ENCODE results near the gene PTH2R. TPM values are rescaled to one million over a fixed set of nuclear protein-coding genes. Genes with fewer than 3 reads are reported as not detected.
"Not testable (repeated sequence)": the region's sequence is repeated elsewhere in the genome, so short reads cannot be mapped to it uniquely, and the experiment has no call there.

PTH2R gene
- total RNA-seq, 3 donors from 2014 or later: 0.64 to 3.3 (median 1.2) TPM

- Histone ChIP-seq H3K36me3 (no peaks in the 10 kb centered on the region), H3K27ac (no peak overlapping the region), H3K27me3 (no peaks in the 10 kb centered on the region), H3K9me3 (no peaks in the 10 kb centered on the region), H3K4me1 (no peaks in the 10 kb centered on the region), H3K4me3 (no peak overlapping the region)
- TF ChIP-seq POLR2AphosphoS5 (IDR thresholded peaks at IDR 0.05) (no peak), POLR2A (IDR thresholded peaks at IDR 0.05) (no peak), CTCF (IDR thresholded peaks at IDR 0.05) (no peak)
- intact Hi-C loops (cut with DNase I; ENCODE audit: low total_unique reads): no loop called here
- DNase-seq (ENCODE audit: low spot score in 2 of 2): no peak
Observed at GRCh38 chr2:208379192-208379591, 27.4 kb upstream of the PTH2R start.

DNA sequence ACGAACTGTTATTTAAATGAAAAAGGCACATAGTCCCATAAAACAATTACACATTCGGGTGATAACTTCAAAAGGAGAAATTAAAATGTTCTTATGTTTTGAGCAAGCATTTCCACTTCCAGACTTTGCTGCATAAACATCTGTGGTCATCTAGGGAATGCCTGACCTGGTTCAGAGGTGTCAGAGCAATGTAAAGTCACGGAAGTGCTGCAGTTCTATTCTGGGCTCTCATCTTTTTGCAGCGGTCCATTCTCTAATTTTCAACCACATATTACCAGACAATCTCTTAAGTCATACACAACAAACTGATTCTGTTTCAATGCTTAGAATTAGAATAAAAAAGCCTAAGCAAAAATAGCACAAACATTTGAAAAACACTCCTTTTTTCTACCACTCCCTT lies 22.0 kb upstream of the PTH2R start:
- Histone ChIP-seq H3K27ac (no peak overlapping the region), H3K27me3 (no peaks in the 10 kb centered on the region), H3K4me1 (no peaks in the 10 kb centered on the region), H3K9me3 (no peaks in the 10 kb centered on the region), H3K36me3 (no peaks in the 10 kb centered on the region), H3K4me3 (no peak overlapping the region)
- TF ChIP-seq CTCF (IDR thresholded peaks at IDR 0.05) (no peak), POLR2AphosphoS5 (IDR thresholded peaks at IDR 0.05) (no peak), POLR2A (IDR thresholded peaks at IDR 0.05) (no peak)
- DNase-seq (ENCODE audit: low spot score in 2 of 2): no peak
- intact Hi-C loops (cut with DNase I; ENCODE audit: low total_unique reads): no loop called here

GRCh38 chr2:208386541-208386940 lies 20.1 kb upstream of the PTH2R start:
- no peak for TF ChIP-seq POLR2AphosphoS5 (IDR thresholded peaks at IDR 0.05)
- TF ChIP-seq CTCF (IDR thresholded peaks at IDR 0.05): no peak
- no peak for TF ChIP-seq POLR2A (IDR thresholded peaks at IDR 0.05)
- H3K4me1 ChIP-seq: no peaks in the 10 kb centered on the region
- H3K27ac ChIP-seq: no peak overlapping the region
- no peaks in the 10 kb centered on the region for H3K27me3 ChIP-seq
- H3K36me3 ChIP-seq: no peaks in the 10 kb centered on the region
- intact Hi-C loops (cut with DNase I; ENCODE audit: low total_unique reads): no loop called here
- no peak for DNase-seq (ENCODE audit: low spot score in 2 of 2)
- no peak overlapping the region for H3K4me3 ChIP-seq
- no peaks in the 10 kb centered on the region for H3K9me3 ChIP-seq

GRCh38 chr2:208389940-208390339 lies 16.7 kb upstream of the PTH2R start:
- no peaks in the 10 kb centered on the region for H3K27me3 ChIP-seq
- no peak overlapping the region for H3K27ac ChIP-seq
- TF ChIP-seq CTCF (IDR thresholded peaks at IDR 0.05) (no peak), POLR2A (IDR thresholded peaks at IDR 0.05) (no peak), POLR2AphosphoS5 (IDR thresholded peaks at IDR 0.05) (no peak)
- peaks cover 23 to 28% of the 10 kb centered on the region in 2 donors for H3K9me3 ChIP-seq
- no peak for DNase-seq (ENCODE audit: low spot score in 2 of 2)
- no peak overlapping the region for H3K4me3 ChIP-seq
- intact Hi-C loops (cut with DNase I; ENCODE audit: low total_unique reads): no loop called here
- no peaks in the 10 kb centered on the region for H3K36me3 ChIP-seq
- no peaks in the 10 kb centered on the region for H3K4me1 ChIP-seq

DNA sequence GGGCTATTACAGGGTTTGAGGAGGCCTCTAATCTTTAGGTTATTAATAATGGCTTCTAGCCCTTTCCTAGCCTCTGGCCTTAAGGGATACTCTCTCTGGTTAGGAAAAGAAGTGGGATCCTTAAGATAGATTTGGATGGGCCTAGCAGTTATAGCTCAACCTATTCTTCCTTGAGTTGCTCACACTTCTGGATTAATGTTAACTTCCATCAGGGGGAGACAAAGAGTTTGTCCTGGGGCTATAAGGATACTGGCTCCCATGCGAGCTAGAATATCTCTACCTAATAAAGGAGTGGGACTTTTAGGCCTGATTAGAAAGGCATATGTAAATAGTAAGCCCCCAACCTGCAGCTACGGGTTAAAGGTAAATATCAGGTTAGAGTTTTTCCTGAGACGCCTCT lies 14.3 kb upstream of the PTH2R start:
- Histone ChIP-seq H3K27me3 (no peaks in the 10 kb centered on the region), H3K4me1 (no peaks in the 10 kb centered on the region), H3K9me3 (peaks cover 29 to 37% of the 10 kb centered on the region in 2 donors), H3K27ac (no peak overlapping the region), H3K36me3 (no peaks in the 10 kb centered on the region), H3K4me3 (no peak overlapping the region)
- TF ChIP-seq POLR2AphosphoS5 (IDR thresholded peaks at IDR 0.05) (no peak), POLR2A (IDR thresholded peaks at IDR 0.05) (no peak), CTCF (IDR thresholded peaks at IDR 0.05) (no peak)
- intact Hi-C loops (cut with DNase I; ENCODE audit: low total_unique reads): no loop called here
- no peak for DNase-seq (ENCODE audit: low spot score in 2 of 2)

GRCh38 chr2:208396796-208397195 lies 9.8 kb upstream of the PTH2R start:
- peaks cover 29 to 37% of the 10 kb centered on the region in 2 donors for H3K9me3 ChIP-seq
- intact Hi-C loops (cut with DNase I; ENCODE audit: low total_unique reads); H3K36me3 ChIP-seq; H3K27ac ChIP-seq; DNase-seq (ENCODE audit: low spot score in 2 of 2); H3K27me3 ChIP-seq; H3K4me3 ChIP-seq; H3K4me1 ChIP-seq: not testable (repeated sequence)

Data from breast epithelium (tissue), 4 donors.